Measurements from ENCODE around the gene CCDC196.
"Not testable (repeated sequence)": the region's sequence is repeated elsewhere in the genome, so short reads cannot be mapped to it uniquely, and the experiment has no call there.

The CCDC196 gene

GRCh38 chr14:66496188-66496807, 10.1 kb downstream of the CCDC196 start:
- no peak for DNase-seq

DNA sequence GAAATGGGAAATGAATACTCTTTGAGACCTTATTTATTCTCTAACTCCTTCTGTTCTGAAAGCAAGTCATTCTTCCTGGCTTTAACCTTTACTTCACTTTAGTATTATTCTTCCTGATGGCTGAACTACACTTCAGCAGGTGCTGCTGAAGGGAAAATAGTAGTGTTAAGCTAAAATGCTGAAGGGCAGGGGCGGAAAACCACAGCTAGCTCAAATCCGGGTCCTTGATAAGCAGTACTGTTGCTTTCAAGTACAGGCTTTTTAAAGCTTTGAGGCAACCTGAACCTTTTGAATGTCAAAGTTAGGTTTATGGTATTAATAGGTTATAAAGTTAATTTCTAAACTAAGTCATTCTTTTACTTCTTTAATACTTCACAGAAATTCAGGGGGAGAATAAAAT, 10.7 kb downstream of the CCDC196 start:
- no peak for DNase-seq

DNA sequence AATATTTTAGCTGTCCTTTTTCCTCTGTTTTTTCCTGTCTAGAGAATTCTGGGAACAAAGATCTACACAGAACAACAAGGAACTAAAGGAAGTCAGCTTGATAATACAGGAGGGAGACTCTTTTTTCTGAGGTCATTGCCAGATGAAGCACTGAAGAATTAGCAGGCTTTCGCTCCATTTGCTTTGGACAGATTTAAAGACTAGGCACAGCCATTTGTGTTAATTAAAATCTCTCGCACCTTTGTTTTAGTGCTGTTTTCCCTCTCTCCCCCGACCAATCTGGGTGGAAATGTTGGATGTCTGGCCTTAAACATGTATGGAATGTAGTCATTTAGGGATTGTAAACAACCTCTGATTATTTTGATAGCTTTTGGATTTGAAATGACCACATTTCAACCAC, 12.1 kb downstream of the CCDC196 start:
- no peak for DNase-seq

DNA sequence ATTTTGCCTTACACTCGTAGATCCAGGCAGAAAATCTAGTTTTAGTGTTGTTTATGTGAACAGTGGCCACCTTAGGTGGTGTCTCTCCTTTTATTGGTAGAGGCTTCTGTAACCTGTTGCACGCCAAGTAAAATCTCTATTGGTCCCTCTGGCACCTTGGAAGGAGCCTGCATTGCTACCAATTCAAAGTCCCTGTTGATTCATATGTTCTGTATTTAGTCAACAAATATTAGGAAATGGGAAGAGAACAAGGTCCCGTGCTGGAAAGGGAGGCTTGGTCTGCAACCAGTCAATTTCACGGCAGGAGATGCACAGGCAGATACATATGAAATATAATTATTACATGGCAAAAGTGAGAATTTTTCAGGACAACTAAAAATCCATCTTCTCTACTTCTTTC, 15.4 kb downstream of the CCDC196 start:
- DNase-seq = no peak

DNA sequence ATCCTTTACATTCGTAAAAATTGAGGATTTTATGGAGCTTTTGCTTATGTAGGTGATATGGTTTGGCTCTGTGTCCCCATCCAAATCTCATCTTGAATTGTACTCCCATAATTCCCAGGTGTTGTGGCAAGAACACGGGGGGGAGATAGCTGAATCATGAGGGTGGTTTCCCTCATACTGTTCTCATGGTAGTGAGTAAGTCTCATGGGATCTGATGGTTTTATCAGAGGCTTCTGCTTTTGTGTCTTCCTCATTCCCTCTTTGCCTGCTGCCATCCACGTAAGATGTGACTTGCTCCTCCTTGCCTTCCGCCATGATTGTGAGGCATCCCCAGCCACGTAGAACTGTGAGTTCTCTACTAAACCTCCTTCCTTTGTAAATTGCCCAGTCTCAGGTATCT, 16.7 kb downstream of the CCDC196 start:
- DNase-seq = not testable (repeated sequence)

DNA sequence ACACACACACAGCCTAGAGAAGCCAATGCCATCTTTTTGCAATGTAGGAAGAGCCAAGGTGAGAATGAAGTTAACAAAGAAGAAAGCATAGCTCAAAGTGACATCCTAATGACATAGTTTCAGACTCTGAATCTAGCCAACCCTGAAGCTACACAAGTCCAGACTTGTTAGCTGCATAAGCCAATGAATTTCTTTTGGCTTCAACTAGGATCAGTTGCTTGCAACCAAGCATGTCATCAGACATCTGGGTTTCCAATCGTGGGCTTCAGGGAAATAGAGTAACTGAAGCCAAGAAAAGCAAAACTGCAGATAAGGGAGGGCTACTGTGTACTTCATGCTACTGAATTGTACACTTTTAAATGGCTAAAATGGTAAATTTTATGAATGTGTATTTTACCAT, 17.4 kb downstream of the CCDC196 start:
- DNase-seq = no peak

GRCh38 chr14:66507181-66507721, 21.1 kb downstream of the CCDC196 start:
- DNase-seq = no peak

GRCh38 chr14:66507722-66508546, 21.8 kb downstream of the CCDC196 start, which contains the start of gene GPHN:
Gene GPHN, plus strand, starts transcription at chr14:66508147.
- peak; percentile 85 for DNase-seq

GRCh38 chr14:66508547-66508845, 22.3 kb downstream of the CCDC196 start:
- DNase-seq = no peak

GRCh38 chr14:66508846-66509621, 22.9 kb downstream of the CCDC196 start:
- DNase-seq = no peak

DNA sequence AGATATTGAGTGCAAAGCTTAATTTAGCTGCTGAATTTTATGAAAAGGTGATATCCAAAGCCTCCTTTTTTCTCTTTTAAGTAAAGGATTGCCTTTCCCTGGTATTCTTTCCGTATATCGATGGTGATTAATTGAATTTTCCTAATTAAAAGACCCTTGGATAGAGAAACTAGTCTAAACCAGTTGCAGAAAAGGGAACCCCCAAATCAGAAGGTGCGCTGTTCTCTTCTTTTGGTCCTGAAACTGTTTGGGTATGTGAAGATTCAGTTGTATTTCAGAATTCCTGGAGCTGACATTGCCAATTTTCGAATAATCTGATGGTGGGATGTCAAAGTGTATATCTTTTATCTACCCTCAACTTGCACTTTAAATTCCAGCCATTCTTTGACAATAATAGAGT, 23.7 kb downstream of the CCDC196 start:
- DNase-seq = no peak

- DNase-seq = no peak
These were observed 25.7 kb downstream of the CCDC196 start for GRCh38 chr14:66511849-66512248.

DNA sequence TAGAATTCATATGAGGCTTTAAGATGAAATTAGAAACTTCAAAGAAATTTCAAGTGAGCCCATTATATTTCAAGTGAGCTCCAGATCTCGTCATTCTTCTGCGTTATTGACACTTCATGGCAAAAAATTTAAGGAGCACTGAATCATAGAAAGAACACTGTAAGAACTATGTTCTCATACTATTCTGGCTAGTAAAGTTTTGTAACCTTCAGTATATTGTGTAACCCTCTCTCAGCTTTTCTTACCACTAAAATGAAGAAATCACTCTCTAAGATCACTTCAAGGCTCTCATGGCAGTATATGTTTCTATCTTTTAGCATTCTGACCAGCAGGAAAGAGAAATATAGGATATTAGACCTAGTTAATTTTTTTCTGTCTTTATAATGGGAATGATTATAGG, 28.0 kb downstream of the CCDC196 start:
- no peak for DNase-seq

DNA sequence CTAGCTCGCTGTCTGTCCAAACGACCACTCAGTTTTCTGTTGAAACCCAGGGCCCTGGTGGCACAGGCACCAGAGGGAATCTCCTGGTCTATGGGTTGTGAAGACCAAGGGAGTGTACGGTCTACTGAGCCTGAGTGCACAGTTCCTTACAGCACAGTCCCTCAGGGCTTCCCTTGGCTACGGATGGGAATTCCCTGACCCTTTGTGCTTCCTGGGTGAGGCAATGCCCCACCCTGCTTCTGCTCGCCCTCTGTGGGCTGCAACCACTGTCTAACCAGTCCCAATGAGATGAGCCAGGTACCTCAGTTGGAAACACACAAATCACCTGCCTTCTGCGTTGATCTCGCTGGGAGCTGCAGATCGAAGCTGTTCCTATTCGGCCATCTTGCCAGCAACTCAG, 44.4 kb downstream of the CCDC196 start:
- no peak for DNase-seq

DNA sequence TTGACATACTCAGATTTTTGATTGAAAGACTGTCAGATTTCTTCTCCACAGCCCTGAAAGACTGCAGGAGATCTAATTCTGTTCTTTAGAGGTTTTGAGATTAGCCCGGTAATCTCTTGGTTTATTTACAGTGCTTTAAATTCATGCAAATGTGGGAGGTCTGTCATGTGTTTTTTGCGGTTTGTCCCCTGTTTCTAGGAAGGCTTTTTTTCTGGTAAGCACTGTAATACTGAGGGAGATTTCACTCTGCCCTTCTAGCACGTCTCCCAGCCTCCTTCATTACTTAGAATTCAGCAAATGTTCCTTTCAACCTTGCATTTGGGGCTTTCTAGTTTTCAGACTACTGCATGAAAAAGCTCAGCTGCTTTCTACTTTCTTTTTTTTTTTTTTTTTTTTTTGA, 52.9 kb downstream of the CCDC196 start:
- no peak for DNase-seq

- no peak for DNase-seq
These were observed 53.9 kb downstream of the CCDC196 start for GRCh38 chr14:66540038-66540437.

DNA sequence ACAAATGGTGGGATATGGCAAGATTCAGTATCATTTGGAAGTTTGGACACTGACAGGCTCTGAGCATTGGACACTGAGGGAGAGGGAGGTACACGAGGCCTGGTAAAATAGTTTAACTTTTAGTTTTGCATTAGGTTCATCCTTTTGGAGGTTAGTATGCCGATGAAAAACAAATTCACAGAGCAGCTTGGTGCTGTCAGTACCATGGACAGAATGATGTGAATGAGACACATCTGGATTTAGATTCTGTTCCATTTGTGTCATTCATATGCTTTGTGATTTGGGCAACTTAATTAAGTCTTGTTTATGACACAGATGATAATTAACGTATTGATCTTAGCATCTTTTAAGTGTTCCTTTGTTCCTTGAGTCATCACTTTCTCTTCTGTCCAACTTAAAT, 55.5 kb downstream of the CCDC196 start:
- no peak for DNase-seq

- DNase-seq = no peak
These were observed 57.8 kb downstream of the CCDC196 start for GRCh38 chr14:66543996-66544395.

- DNase-seq = not testable (repeated sequence)
These were observed 59.0 kb downstream of the CCDC196 start for GRCh38 chr14:66545191-66545590.

DNA sequence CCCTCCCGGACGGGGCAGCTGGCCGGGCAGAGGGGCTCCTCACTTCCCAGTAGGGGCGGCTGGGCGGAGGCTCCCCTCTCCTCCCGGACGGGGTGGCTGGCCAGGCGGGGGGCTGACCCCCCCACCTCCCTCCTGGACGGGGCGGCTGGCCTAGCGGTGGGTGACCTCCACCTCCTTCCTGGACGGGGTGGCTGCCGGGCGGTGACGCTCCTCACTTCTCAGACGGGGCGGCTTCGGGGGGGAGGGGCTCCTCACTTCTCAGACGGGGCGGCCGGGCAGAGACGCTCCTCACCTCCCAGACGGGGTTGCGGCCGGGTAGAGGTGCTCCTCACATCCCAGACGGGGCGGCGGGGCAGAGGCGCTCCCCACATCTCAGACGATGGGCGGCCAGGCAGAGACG, 59.6 kb downstream of the CCDC196 start:
- not testable (repeated sequence) for DNase-seq

Measured in NCI-H2029 (cell line).